Lower leg skin (tissue), 4 donors: Measurements from ENCODE around the gene SLC25A26. TPM values are rescaled to one million over a fixed set of nuclear protein-coding genes. Genes with fewer than 3 reads are reported as not detected.
"Not testable (repeated sequence)": the region's sequence is repeated elsewhere in the genome, so short reads cannot be mapped to it uniquely, and the experiment has no call there.

ENCODE experiments used
- DNase-seq, 2 donors: peaks; one replicate each; pipeline ENCODE4 v3.0.0-alpha.2; 2019; ENCODE audit warnings: low spot score in 2 of 2
- H3K4me3 ChIP-seq: fragments of 200-600 bp; sonication (generic); 2 replicates; pipeline ENCODE4 v1.5.1; 2017; ENCODE audit warnings: mild to moderate bottlenecking, low read depth; ENCODE audit not compliant: poor library complexity, severe bottlenecking
- CTCF ChIP-seq, 3 donors: fragments of 450-650 bp; IDR thresholded peaks; one replicate each; pipeline ENCODE4 v1.5.1; 2016; ENCODE audit warnings: antibody characterized with exemption in 3 of 3, mild to moderate bottlenecking in 3 of 3, moderate library complexity in 2 of 3
- POLR2A ChIP-seq, 2 donors: fragments of 450-650 bp; IDR thresholded peaks; one replicate each; pipeline ENCODE4 v1.6.1; 2016 to 2017; ENCODE audit warnings: antibody characterized with exemption in 2 of 2, mild to moderate bottlenecking in 1 of 2, moderate library complexity in 1 of 2
- WGBS, 2 donors: methylation state at CpG; one replicate each; pipeline ENCODE4 v1.1.5; 2018; 5-methylcytosine and 5-hydroxymethylcytosine counted together
- intact Hi-C: fragments of 100-400 bp; cut with DNase I; formaldehyde crosslinking; loops from one replicate; pipeline ENCODE4 v1.15.0; 2023; ENCODE audit warnings: low total_unique reads
- total RNA-seq, 4 donors: library from RNA; depleted of rRNA; stranded (reverse); fragments of >200 nt; gene quantifications; one replicate each; pipeline ENCODE4 v1.1.0, GENCODE V29; 2016

The SLC25A26 gene
- total RNA-seq, 4 donors from 2014 or later, result 13.7 to 29.1 (median 21.9) TPM

GRCh38 chr3:66211779-66212178 is 9.0 kb upstream of the SLC25A26 start:
- no peak for DNase-seq
- no peak overlapping the region for H3K4me3 ChIP-seq
- 82 to 91% methylated on average over 4 of the region's 4 CpGs for WGBS, 2 donors
- intact Hi-C loops, result no loop called here
- TF ChIP-seq POLR2A (IDR thresholded peaks at IDR 0.05) (no peak), CTCF (IDR thresholded peaks at IDR 0.05) (no peak)

- 78 to 94% methylated on average over 2 of the region's 2 CpGs for WGBS, 2 donors
- intact Hi-C loops, result no loop called here
- H3K4me3 ChIP-seq, result no peak overlapping the region
- TF ChIP-seq CTCF (IDR thresholded peaks at IDR 0.05) (no peak), POLR2A (IDR thresholded peaks at IDR 0.05) (no peak)
- DNase-seq, result no peak
Observed at GRCh38 chr3:66215106-66215505, 5.7 kb upstream of the SLC25A26 start.

- intact Hi-C loops, result no loop called here
- WGBS, 2 donors, result 14 to 15% methylated on average over 5 of the region's 5 CpGs
- TF ChIP-seq CTCF (IDR thresholded peaks at IDR 0.05) (no peak), POLR2A (IDR thresholded peaks at IDR 0.05) (no peak)
- no peak overlapping the region for H3K4me3 ChIP-seq
- DNase-seq, result no peak
Observed at GRCh38 chr3:66220066-66220465, 735 bp upstream of the SLC25A26 start.

- intact Hi-C loops, result no loop called here
- no peak overlapping the region for H3K4me3 ChIP-seq
- 95 to 97% methylated on average over 1 of the region's 1 CpG for WGBS, 2 donors
- no peak for TF ChIP-seq CTCF (IDR thresholded peaks at IDR 0.05)
- TF ChIP-seq POLR2A (IDR thresholded peaks at IDR 0.05), result no peak
- DNase-seq, result no peak
Observed at GRCh38 chr3:66224220-66224619, 3.4 kb downstream of the SLC25A26 start.

- intact Hi-C loops, result not testable (repeated sequence)
Observed at GRCh38 chr3:66226093-66226492, 5.3 kb downstream of the SLC25A26 start.

GRCh38 chr3:66227051-66227450 is 6.2 kb downstream of the SLC25A26 start:
- DNase-seq, result no peak
- intact Hi-C loops, result no loop called here
- WGBS, 2 donors, result 68 to 71% methylated on average over 3 of the region's 3 CpGs
- no peak overlapping the region for H3K4me3 ChIP-seq
- TF ChIP-seq POLR2A (IDR thresholded peaks at IDR 0.05) (no peak), CTCF (IDR thresholded peaks at IDR 0.05) (no peak)

More at GRCh38 chr3:66226093-66226492, 5.3 kb downstream of the SLC25A26 start:
- H3K4me3 ChIP-seq, DNase-seq: not testable (repeated sequence)
- 90 to 91% methylated on average over 3 of the region's 3 CpGs for WGBS, 2 donors
